ENCODE data around the gene ARTN. TPM values are rescaled to one million over a fixed set of nuclear protein-coding genes. Genes with fewer than 3 reads are reported as not detected.

The ARTN gene
- total and polyA plus RNA-seq, 9 of the 15 experiments (the other 6 are each of a cell fraction or from before 2014, with no cell fraction given) = 0.06 to 0.38 TPM; not detected in 7

DNA sequence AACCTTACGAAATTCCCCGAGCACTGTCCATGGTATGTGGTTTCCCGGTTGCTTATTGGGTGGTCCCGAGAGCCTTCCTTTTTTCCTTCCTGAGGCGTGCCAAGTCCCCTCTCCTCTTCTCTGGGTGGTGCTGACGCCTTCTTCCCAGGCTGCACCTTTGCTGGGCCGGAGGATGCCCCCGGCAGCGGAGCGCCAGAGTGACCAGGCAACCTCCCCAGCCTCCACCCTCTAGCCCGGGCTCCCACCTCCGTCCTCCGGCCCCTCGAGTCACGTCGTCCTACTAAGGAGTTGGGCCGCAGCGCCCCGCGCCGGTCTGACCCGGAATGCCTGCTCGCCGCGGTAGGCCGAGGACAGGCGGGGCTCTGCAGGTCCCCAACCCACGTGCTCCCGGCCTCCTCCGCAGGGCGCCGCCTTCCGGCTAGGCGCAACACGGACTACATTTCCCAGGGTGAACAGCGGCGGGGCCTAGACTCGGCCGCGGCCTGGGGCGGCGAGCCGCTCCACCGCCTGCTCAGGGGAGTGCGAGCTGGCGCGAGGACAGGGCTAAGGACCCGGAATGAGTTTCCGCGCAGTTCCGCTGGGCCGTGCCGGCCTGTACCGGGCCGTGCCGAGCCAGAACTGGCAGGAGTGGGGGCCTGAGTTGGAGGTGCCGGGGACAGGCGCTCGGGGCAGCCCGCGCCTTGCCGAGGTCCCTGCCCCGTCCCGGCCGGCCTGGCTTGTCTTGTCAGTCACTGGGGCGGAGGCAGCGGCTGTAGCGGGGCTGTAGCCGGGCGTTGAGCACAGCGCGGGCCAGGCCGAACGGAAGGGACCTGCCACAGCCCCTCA, 12.8 kb downstream of the ARTN start, which contains the start of gene IPO13 (continued):
- TF ChIP-seq, protein P1, sequence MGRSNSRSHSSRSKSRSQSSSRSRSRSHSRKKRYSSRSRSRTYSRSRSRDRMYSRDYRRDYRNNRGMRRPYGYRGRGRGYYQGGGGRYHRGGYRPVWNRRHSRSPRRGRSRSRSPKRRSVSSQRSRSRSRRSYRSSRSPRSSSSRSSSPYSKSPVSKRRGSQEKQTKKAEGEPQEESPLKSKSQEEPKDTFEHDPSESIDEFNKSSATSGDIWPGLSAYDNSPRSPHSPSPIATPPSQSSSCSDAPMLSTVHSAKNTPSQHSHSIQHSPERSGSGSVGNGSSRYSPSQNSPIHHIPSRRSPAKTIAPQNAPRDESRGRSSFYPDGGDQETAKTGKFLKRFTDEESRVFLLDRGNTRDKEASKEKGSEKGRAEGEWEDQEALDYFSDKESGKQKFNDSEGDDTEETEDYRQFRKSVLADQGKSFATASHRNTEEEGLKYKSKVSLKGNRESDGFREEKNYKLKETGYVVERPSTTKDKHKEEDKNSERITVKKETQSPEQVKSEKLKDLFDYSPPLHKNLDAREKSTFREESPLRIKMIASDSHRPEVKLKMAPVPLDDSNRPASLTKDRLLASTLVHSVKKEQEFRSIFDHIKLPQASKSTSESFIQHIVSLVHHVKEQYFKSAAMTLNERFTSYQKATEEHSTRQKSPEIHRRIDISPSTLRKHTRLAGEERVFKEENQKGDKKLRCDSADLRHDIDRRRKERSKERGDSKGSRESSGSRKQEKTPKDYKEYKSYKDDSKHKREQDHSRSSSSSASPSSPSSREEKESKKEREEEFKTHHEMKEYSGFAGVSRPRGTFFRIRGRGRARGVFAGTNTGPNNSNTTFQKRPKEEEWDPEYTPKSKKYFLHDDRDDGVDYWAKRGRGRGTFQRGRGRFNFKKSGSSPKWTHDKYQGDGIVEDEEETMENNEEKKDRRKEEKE (IDR thresholded peaks at IDR 0.05; ENCODE audit: borderline replicate concordance in 1 of 2, control insufficient read depth in 1 of 2, low read depth in 2 of 2, low read length in 1 of 2) = no peak
- TF ChIP-seq ZNF24 (IDR thresholded peaks at IDR 0.05) = no peak; the same call in 1 of the 2 replicates
- no peak for TF ChIP-seq CEBPZ (IDR thresholded peaks at IDR 0.05; ENCODE audit: borderline replicate concordance, low read depth, low read length)
- TF ChIP-seq KAT8 (IDR thresholded peaks at IDR 0.05; ENCODE audit: low read depth) = no peak
- no peak for TF ChIP-seq ZNF274 (IDR thresholded peaks at IDR 0.05; ENCODE audit: borderline replicate concordance, low read depth, low read length)
- TF ChIP-seq ZNF76 (CRISPR knock-in tag; IDR thresholded peaks at IDR 0.05; ENCODE audit: borderline replicate concordance) = 0 out of 2 replicates have a peak, but pooled peaks have one; percentile 55
- no peak for TF ChIP-seq ZBTB34 (CRISPR knock-in tag; IDR thresholded peaks at IDR 0.05)
- no peak for TF ChIP-seq RHOXF2B (CRISPR knock-in tag; conservative IDR thresholded peaks at IDR 0.05)
- peak; percentile 63 for TF ChIP-seq HMGN3 (IDR thresholded peaks at IDR 0.05; ENCODE audit: borderline replicate concordance, extremely low read depth, insufficient read length, low read depth, low read length)
- no peak for TF ChIP-seq THRAP3 (IDR thresholded peaks at IDR 0.05; ENCODE audit: borderline replicate concordance)
- TF ChIP-seq MCM2 (IDR thresholded peaks at IDR 0.05; ENCODE audit: low read depth) = no peak
- peak; percentile 98 for TF ChIP-seq CXXC5 (CRISPR knock-in tag; IDR thresholded peaks at IDR 0.05)
- TF ChIP-seq TFAM (CRISPR knock-in tag; conservative IDR thresholded peaks at IDR 0.05) = no peak
- TF ChIP-seq ARNT (IDR thresholded peaks at IDR 0.05) = peak in 1 of 2 experiments; percentile 44; a peak in 2 of 4 replicates
- TF ChIP-seq MXI1 (IDR thresholded peaks at IDR 0.05; ENCODE audit: low read depth, low read length) = peak; percentile 94
- no peak for TF ChIP-seq SMAD2 (IDR thresholded peaks at IDR 0.05; ENCODE audit: low read depth, low read length)
- TF ChIP-seq ZNF263 (CRISPR knock-in tag; IDR thresholded peaks at IDR 0.05; ENCODE audit: borderline replicate concordance) = peak; percentile 67; the same call in 1 of the 2 replicates
- peak; percentile 97 for TF ChIP-seq CREB3L1 (IDR thresholded peaks at IDR 0.05; ENCODE audit: borderline replicate concordance, low read depth)

Data from K562 (cell line).